Thyroid gland (tissue), 4 donors: ENCODE results near the gene NMT2. TPM values are rescaled to one million over a fixed set of nuclear protein-coding genes. Genes with fewer than 3 reads are reported as not detected.

Experiments
- DNase-seq, 2 donors: peaks; one replicate each; pipeline ENCODE4 v3.0.0-alpha.2; 2019
- H3K27ac ChIP-seq, 3 donors: fragments of 200-600 bp; sonication (generic); 1 replicate in 2 of 3; 2 replicates in 1 of 3; pipeline ENCODE4 v1.5.1; 2016 to 2019; ENCODE audit warnings: mild to moderate bottlenecking in 1 of 3, moderate library complexity in 1 of 3
- H3K27me3 ChIP-seq: fragments of 200-600 bp; sonication (generic); one replicate; pipeline ENCODE4 v1.5.1; 2019
- H3K36me3 ChIP-seq, 2 donors: fragments of 200-600 bp; sonication (generic); one replicate each; pipeline ENCODE4 v1.5.1; 2016 to 2019
- H3K4me1 ChIP-seq, 2 donors: fragments of 200-600 bp; sonication (generic); one replicate each; pipeline ENCODE4 v1.5.1; 2017 to 2019
- H3K4me3 ChIP-seq, 3 donors: fragments of 200-600 bp; sonication (generic); replicated peaks in 1 of 3; 1 replicate in 2 of 3; 2 replicates in 1 of 3; pipeline ENCODE4 v1.5.1; 2016; ENCODE audit warnings: mild to moderate bottlenecking in 1 of 3
- H3K9me3 ChIP-seq: fragments of 200-600 bp; sonication (generic); one replicate; pipeline ENCODE4 v1.5.1; 2017
- POLR2A ChIP-seq, 2 donors: fragments of 450-650 bp; IDR thresholded peaks; one replicate each; pipeline ENCODE4 v1.6.1; 2017; ENCODE audit warnings: antibody characterized with exemption in 2 of 2, mild to moderate bottlenecking in 2 of 2, moderate library complexity in 1 of 2
- WGBS, 2 donors: methylation state at CpG; one replicate each; pipeline ENCODE4 v1.1.5; 2017; 5-methylcytosine and 5-hydroxymethylcytosine counted together
- intact Hi-C: fragments of 100-400 bp; cut with DNase I; formaldehyde crosslinking; loops from one replicate; pipeline ENCODE4 v1.15.1; 2023
- total RNA-seq, 4 donors: library from RNA; depleted of rRNA; stranded (reverse); fragments of >200 nt; gene quantifications; one replicate each; pipeline ENCODE4 v1.2.3, GENCODE V29; 2016
- TF ChIP-seq, protein P1 (sequence below), 6 experiments: fragments of 200-600 bp in 3 of 6; fragments of 450-650 bp in 3 of 6; sonication (generic) in 3 of 6; IDR thresholded peaks; one replicate each; pipeline ENCODE4 v1.5.1; 2016 to 2019; ENCODE audit warnings: antibody characterized with exemption in 6 of 6, mild to moderate bottlenecking in 2 of 6, inconsistent platforms in 1 of 6, moderate library complexity in 1 of 6

NMT2 gene
- total RNA-seq, 4 donors from 2014 or later = 7.1 to 16.3 (median 11.7) TPM

DNA sequence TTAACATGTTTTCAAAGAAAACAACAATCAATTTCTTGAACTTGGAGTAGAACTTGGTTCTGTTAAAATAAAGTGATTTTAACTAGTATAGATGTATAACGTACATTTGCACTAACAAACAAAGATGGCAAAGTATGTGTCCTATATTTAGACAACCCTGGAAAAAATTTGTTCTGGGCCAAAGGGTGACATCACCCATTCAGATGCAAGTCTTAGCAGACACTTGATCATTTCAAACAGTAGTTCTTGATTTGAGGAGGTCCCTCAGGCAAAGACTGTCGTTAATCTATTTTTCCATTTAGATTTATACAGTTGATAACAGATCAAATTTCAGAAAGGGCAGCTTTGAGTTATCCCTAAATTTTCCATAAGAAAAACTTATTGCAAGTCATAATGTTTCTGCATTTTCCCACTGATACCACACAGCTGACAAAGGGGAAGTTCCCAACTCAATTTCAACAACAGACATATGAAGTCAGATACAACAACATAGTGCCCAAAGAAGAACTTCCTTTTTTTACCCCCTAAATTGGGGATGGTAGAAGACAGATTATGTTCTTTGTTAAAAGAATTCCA is 5.2 kb downstream of the NMT2 start:
- H3K4me3 ChIP-seq = no peak overlapping the region
- DNase-seq = no peak
- H3K27ac ChIP-seq = no peak overlapping the region
- no peaks in the 10 kb centered on the region for H3K27me3 ChIP-seq
- no peaks in the 10 kb centered on the region for H3K4me1 ChIP-seq
- no peaks in the 10 kb centered on the region for H3K36me3 ChIP-seq
- no peaks in the 10 kb centered on the region for H3K9me3 ChIP-seq
- intact Hi-C loops = no loop called here
- WGBS, 2 donors = 82 to 87% methylated on average over 2 of the region's 2 CpGs
- TF ChIP-seq, protein P1, sequence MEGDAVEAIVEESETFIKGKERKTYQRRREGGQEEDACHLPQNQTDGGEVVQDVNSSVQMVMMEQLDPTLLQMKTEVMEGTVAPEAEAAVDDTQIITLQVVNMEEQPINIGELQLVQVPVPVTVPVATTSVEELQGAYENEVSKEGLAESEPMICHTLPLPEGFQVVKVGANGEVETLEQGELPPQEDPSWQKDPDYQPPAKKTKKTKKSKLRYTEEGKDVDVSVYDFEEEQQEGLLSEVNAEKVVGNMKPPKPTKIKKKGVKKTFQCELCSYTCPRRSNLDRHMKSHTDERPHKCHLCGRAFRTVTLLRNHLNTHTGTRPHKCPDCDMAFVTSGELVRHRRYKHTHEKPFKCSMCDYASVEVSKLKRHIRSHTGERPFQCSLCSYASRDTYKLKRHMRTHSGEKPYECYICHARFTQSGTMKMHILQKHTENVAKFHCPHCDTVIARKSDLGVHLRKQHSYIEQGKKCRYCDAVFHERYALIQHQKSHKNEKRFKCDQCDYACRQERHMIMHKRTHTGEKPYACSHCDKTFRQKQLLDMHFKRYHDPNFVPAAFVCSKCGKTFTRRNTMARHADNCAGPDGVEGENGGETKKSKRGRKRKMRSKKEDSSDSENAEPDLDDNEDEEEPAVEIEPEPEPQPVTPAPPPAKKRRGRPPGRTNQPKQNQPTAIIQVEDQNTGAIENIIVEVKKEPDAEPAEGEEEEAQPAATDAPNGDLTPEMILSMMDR (IDR thresholded peaks at IDR 0.05) = no peak
- no peak for TF ChIP-seq POLR2A (IDR thresholded peaks at IDR 0.05)

DNA sequence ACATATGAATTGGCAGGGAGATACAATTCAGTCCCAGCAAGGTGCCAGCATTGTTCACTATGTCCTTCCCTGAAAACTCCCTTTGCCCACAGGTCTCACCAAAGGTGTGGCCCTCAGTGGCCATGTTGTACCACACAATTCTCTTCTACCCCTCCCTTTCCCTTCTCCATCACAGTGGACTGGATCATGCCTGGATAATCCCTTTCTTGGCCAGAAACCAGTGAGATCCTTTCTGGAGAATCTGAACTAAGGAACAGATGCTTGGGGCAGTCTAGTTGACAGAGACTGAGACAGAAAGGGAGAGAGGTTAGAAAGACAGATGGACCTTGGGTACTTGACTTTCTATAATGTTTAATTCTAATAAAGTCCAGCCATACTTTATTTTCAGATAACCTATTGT is 9.5 kb downstream of the NMT2 start:
- TF ChIP-seq, protein P1 (IDR thresholded peaks at IDR 0.05) = no peak
- TF ChIP-seq POLR2A (IDR thresholded peaks at IDR 0.05) = no peak
- no peaks in the 10 kb centered on the region for H3K36me3 ChIP-seq
- no peak for DNase-seq
- intact Hi-C loops = no loop called here
- no peak overlapping the region for H3K4me3 ChIP-seq
- no peaks in the 10 kb centered on the region for H3K9me3 ChIP-seq
- H3K27ac ChIP-seq = no peak overlapping the region
- no peaks in the 10 kb centered on the region for H3K27me3 ChIP-seq
- no peaks in the 10 kb centered on the region for H3K4me1 ChIP-seq

DNA sequence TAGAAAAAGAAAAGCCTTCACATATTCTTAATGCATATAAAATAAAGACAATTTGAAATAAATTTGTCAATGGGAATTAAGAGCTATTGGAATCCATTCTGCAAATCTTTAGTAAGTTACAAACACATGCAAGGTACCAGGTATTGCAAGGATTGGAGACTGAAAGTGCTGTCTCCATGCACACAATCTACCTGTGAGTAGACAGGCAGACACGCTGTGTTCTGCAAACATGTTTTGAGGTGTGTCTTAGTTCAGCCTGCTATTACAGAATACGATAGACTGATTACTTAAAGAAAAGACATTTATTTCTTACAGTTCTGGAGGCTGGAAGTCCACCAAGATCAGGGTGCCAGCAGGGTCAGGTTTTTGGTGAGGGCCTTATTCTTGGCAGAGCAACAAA is 10.0 kb downstream of the NMT2 start:
- 95 to 97% methylated on average over 2 of the region's 2 CpGs for WGBS, 2 donors
- DNase-seq = no peak
- no peak overlapping the region for H3K27ac ChIP-seq
- H3K36me3 ChIP-seq = no peaks in the 10 kb centered on the region
- no peaks in the 10 kb centered on the region for H3K9me3 ChIP-seq
- H3K4me3 ChIP-seq = no peak overlapping the region
- intact Hi-C loops = no loop called here
- no peaks in the 10 kb centered on the region for H3K27me3 ChIP-seq
- no peak for TF ChIP-seq POLR2A (IDR thresholded peaks at IDR 0.05)
- TF ChIP-seq, protein P1 (IDR thresholded peaks at IDR 0.05) = no peak
- H3K4me1 ChIP-seq = no peaks in the 10 kb centered on the region

DNA sequence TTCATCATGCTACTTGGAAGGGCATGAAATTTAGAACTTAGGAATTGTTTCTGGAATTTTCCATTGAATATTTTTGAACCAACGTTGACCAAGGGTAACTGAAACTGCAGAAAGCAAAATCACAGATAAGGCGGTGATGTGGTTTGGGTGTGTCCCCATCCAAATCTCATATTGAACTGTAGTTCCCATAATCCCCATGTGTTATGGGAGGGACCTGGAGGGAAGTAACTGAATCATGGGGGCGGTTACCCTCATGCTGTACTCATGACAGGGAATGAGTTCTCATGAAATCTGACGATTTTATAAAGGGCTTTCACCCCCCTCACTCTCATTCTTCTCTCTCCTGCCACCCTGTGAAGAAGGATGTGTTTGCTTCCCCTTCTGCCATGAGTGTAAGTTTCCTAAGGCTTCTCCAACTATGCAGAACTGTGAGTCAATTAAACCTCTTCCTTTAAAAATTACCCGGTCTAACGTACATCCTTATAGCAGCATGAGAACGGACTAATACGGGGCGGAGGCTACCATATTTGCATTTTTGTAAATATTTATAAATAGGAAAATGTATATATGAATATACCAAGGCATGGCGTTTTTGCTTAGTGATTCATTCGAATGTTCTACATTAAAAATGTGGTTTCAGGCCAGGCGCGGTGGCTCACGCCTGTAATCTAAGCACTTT is 12.4 kb downstream of the NMT2 start:
- DNase-seq = no peak
- Histone ChIP-seq H3K27me3 (no peaks in the 10 kb centered on the region), H3K4me3 (no peak overlapping the region), H3K9me3 (no peaks in the 10 kb centered on the region), H3K4me1 (no peaks in the 10 kb centered on the region), H3K36me3 (no peaks in the 10 kb centered on the region), H3K27ac (no peak overlapping the region)
- WGBS, 2 donors = 94% methylated on average over 14 of the region's 14 CpGs
- intact Hi-C loops = no loop called here
- TF ChIP-seq, protein P1 (IDR thresholded peaks at IDR 0.05) = no peak
- no peak for TF ChIP-seq POLR2A (IDR thresholded peaks at IDR 0.05)

DNA sequence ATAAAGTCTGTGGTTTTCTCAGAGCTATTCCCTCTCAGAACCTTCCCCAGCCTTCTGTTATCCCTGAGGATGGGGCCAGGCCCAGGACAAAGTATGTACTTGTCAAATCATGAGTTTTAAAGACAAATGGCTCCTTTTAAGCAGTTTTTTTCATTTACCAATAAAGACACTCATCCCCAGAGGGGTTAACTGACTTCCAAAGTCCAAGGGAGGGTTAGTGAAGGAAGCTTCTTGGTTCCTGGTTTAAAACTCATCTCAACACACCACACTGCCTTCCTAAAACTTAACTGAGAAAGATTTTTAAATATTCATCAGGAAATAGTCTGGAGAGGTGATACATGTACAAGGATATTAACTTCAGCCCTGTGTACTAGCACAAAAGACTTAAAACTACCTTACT is 15.9 kb downstream of the NMT2 start:
- Histone ChIP-seq H3K4me3 (no peak overlapping the region), H3K9me3 (no peaks in the 10 kb centered on the region), H3K36me3 (no peaks in the 10 kb centered on the region), H3K27me3 (no peaks in the 10 kb centered on the region), H3K4me1 (no peaks in the 10 kb centered on the region), H3K27ac (no peak overlapping the region)
- no peak for DNase-seq
- intact Hi-C loops = no loop called here
- TF ChIP-seq, protein P1 (IDR thresholded peaks at IDR 0.05) = no peak
- no peak for TF ChIP-seq POLR2A (IDR thresholded peaks at IDR 0.05)
